Stimulated activated effector memory CD8-positive, alpha-beta T cell treated with anti-CD3 and anti-CD28 coated beads, Interleukin-12 subunit alpha, Interleukin-12 subunit beta, amount 100 ng/mL, for 72 hours (primary cell): ENCODE data around the gene TGFBR2.

Experiments used
- ATAC-seq: fragments of 150-1000 bp; cut with Tn5 transposase; 2 replicates; pipeline ENCODE4 v1.10.0; 2021
- DNase-seq, 2 donors: peaks; one replicate each; pipeline ENCODE4 v3.0.0; 2021 to 2022; ENCODE audit warnings: low spot score in 2 of 2
- H3K27ac Mint-ChIP-seq: one replicate; pipeline ENCODE4 v1.8.0; 2022; ENCODE audit warnings: mild to moderate bottlenecking, mixed read lengths
- H3K36me3 Mint-ChIP-seq: one replicate; pipeline ENCODE4 v1.8.0; 2022; ENCODE audit warnings: mild to moderate bottlenecking, mixed read lengths
- H3K4me1 Mint-ChIP-seq: one replicate; pipeline ENCODE4 v1.8.0; 2022; ENCODE audit warnings: mixed read lengths
- H3K4me3 Mint-ChIP-seq: one replicate; pipeline ENCODE4 v1.8.0; 2022; ENCODE audit warnings: mild to moderate bottlenecking, mixed read lengths
- H3K9me3 Mint-ChIP-seq: one replicate; pipeline ENCODE4 v1.8.0; 2022; ENCODE audit warnings: mixed read lengths

TGFBR2 gene

GRCh38 chr3:30700702-30701321 is 94.4 kb downstream of the TGFBR2 start:
- ATAC-seq, result no peak
- Mint-ChIP-seq H3K27ac (peak overlapping the region; percentile 3), H3K9me3 (no peaks in the 10 kb centered on the region), H3K4me1 (peaks cover 7% of the 10 kb centered on the region), H3K36me3 (peaks cover 50% of the 10 kb centered on the region), H3K4me3 (no peak overlapping the region)
- DNase-seq, result no peak

DNA sequence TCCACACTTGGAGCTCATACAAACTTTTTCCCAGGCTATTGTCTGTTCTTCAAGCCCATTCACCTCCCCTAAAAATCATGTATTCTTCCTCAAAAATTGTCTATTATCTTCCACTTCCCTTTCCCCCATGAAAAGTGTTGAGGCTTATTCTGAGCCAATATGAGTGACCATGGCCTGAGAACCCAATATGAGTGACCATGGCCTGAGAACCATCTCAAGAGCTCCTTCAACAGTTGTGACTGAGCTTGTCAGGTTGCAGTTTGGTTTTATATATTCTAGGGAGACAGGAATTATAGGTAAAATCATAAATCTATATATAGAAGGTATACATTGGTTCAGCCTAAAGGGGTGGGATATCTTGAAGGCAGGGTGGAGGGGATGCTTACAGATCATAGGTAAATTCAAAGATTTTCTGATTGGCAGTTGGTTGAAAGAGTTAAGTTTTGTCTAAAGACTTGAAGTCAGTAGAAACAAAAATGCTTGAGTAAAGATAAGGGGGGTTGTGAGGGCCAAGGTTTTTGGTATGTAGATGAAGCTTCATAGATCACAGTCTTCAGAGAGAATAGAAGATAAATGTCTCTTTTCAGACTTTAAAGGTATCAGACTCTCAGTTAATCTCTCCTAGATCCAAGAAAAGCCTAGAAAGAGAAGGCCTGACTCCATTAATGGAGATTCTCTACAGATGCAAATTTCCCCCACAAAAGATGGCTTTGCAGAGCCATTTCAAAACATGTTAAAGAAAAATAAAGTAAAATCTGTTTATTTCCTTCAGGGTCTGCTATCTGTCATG is 95.8 kb downstream of the TGFBR2 start:
- no peak for DNase-seq
- Mint-ChIP-seq H3K4me3 (no peak overlapping the region), H3K27ac (peak overlapping the region; percentile 51), H3K4me1 (peaks cover 4% of the 10 kb centered on the region), H3K36me3 (peaks cover 35% of the 10 kb centered on the region), H3K9me3 (peaks cover 2% of the 10 kb centered on the region)
- ATAC-seq, result no peak

- ATAC-seq, result no peak
- Mint-ChIP-seq H3K36me3 (peaks cover 29% of the 10 kb centered on the region), H3K4me3 (no peak overlapping the region), H3K27ac (peak overlapping the region; percentile 51), H3K9me3 (peaks cover 3% of the 10 kb centered on the region), H3K4me1 (no peaks in the 10 kb centered on the region)
- DNase-seq, result no peak
These were observed 96.5 kb downstream of the TGFBR2 start for GRCh38 chr3:30702828-30703397.

- Mint-ChIP-seq H3K27ac (no peak overlapping the region), H3K9me3 (peaks cover 3% of the 10 kb centered on the region), H3K36me3 (peaks cover 15% of the 10 kb centered on the region), H3K4me3 (no peak overlapping the region), H3K4me1 (no peaks in the 10 kb centered on the region)
- DNase-seq (no peak), ATAC-seq (no peak)
These were observed 98.8 kb downstream of the TGFBR2 start for GRCh38 chr3:30704931-30705890.

DNA sequence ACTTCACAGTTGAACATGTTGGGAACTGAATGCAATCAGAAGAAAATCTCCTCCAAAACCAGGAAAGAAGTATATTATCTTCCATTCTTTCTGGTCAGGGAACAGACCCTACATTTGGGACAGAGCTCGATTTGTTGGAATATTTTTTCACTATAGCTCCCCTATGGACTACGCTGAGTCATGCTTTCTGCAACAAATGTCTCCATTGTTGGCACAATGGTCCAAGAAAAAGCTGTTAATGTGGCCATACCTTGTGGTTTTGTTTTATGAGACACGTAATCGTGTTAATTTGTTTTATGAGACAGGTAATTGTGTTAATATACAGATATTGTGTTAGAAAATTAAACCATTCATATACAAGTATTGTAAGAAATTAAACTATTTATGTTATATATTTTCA is 101.4 kb downstream of the TGFBR2 start:
- H3K36me3 Mint-ChIP-seq, result peaks cover 6% of the 10 kb centered on the region
- no peak for DNase-seq
- H3K4me3 Mint-ChIP-seq, result no peak overlapping the region
- ATAC-seq, result no peak
- no peaks in the 10 kb centered on the region for H3K4me1 Mint-ChIP-seq
- H3K9me3 Mint-ChIP-seq, result peaks cover 3% of the 10 kb centered on the region
- H3K27ac Mint-ChIP-seq, result no peak overlapping the region

DNA sequence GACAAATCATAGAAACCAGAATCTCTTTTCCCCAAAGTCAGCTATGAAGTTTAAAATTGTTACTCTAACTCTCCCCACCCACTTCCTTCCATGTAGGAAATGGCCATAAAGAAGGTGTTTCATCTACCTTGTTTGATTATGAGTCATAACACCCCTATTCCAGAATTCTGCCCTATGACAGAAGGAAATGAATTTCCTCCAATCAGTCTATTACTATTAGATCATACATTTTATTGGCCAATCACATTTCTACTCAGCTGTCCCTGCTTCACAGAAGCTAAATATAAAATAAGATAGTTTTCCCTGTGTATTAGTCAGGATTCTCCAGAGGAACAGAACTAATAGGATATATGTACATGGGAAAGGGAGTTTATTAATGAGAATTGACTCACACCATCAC is 102.1 kb downstream of the TGFBR2 start:
- Mint-ChIP-seq H3K4me1 (no peaks in the 10 kb centered on the region), H3K27ac (no peak overlapping the region), H3K9me3 (peaks cover 3% of the 10 kb centered on the region), H3K4me3 (no peak overlapping the region), H3K36me3 (peaks cover under 1% of the 10 kb centered on the region)
- ATAC-seq (no peak), DNase-seq (no peak)

- Mint-ChIP-seq H3K4me3 (no peak overlapping the region), H3K4me1 (no peaks in the 10 kb centered on the region), H3K9me3 (peaks cover 3% of the 10 kb centered on the region), H3K27ac (no peak overlapping the region), H3K36me3 (no peaks in the 10 kb centered on the region)
- ATAC-seq (no peak), DNase-seq (no peak)
These were observed 103.6 kb downstream of the TGFBR2 start for GRCh38 chr3:30710017-30710416.

GRCh38 chr3:30711151-30711550 is 104.8 kb downstream of the TGFBR2 start:
- Mint-ChIP-seq H3K27ac (no peak overlapping the region), H3K4me3 (no peak overlapping the region), H3K9me3 (peaks cover 3% of the 10 kb centered on the region), H3K4me1 (no peaks in the 10 kb centered on the region), H3K36me3 (no peaks in the 10 kb centered on the region)
- DNase-seq, result no peak
- no peak for ATAC-seq

GRCh38 chr3:30711867-30712266 is 105.5 kb downstream of the TGFBR2 start:
- no peak for DNase-seq
- Mint-ChIP-seq H3K9me3 (peaks cover 3% of the 10 kb centered on the region), H3K4me3 (no peak overlapping the region), H3K36me3 (no peaks in the 10 kb centered on the region), H3K27ac (no peak overlapping the region), H3K4me1 (no peaks in the 10 kb centered on the region)
- ATAC-seq, result no peak

- ATAC-seq, result no peak
- Mint-ChIP-seq H3K27ac (no peak overlapping the region), H3K9me3 (no peaks in the 10 kb centered on the region), H3K4me3 (no peak overlapping the region), H3K4me1 (no peaks in the 10 kb centered on the region), H3K36me3 (no peaks in the 10 kb centered on the region)
- no peak for DNase-seq
These were observed 106.6 kb downstream of the TGFBR2 start for GRCh38 chr3:30712991-30713390.

DNA sequence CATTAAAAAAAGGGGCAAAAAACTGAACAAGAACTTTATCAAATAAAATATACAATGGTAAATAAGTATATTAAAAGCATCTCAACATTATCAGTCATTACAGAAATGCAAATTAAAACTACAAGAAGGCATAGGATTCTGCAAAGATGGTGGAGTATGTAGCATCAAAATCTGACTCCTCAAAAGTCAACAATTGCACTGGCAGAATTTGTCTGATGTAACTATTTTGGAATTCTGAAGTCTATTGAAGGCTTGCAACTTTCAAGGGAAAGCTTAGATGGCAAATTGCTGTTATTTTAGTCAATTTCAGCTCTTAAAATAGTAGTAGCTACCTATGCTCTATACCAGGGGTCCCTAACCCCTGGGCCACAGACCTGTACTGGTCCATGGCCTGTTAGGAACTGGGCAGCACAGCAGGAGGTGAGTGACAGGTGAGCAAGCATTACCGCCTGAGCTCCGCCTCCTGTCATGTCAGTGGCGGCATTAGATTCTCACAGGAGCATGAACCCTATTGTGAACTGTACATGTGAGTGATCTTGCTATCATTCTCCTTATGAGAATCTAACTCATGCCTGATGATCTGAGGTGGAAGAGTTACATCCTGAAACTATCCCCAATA is 107.6 kb downstream of the TGFBR2 start:
- ATAC-seq (no peak), DNase-seq (no peak)
- Mint-ChIP-seq H3K4me3 (no peak overlapping the region), H3K4me1 (no peaks in the 10 kb centered on the region), H3K27ac (no peak overlapping the region), H3K36me3 (no peaks in the 10 kb centered on the region), H3K9me3 (no peaks in the 10 kb centered on the region)

GRCh38 chr3:30719536-30719935 is 113.1 kb downstream of the TGFBR2 start:
- DNase-seq, result no peak
- H3K27ac Mint-ChIP-seq, result no peak overlapping the region
- H3K36me3 Mint-ChIP-seq, result no peaks in the 10 kb centered on the region
- no peak for ATAC-seq
- H3K4me3 Mint-ChIP-seq, result no peak overlapping the region
- H3K4me1 Mint-ChIP-seq, result no peaks in the 10 kb centered on the region
- no peaks in the 10 kb centered on the region for H3K9me3 Mint-ChIP-seq

GRCh38 chr3:30720586-30721313 is 114.3 kb downstream of the TGFBR2 start:
- Mint-ChIP-seq H3K4me3 (no peak overlapping the region), H3K27ac (no peak overlapping the region), H3K36me3 (no peaks in the 10 kb centered on the region), H3K4me1 (no peaks in the 10 kb centered on the region), H3K9me3 (peaks cover 3% of the 10 kb centered on the region)
- DNase-seq, result no peak
- ATAC-seq, result no peak

GRCh38 chr3:30721314-30721634 is 114.9 kb downstream of the TGFBR2 start:
- H3K9me3 Mint-ChIP-seq, result peaks cover 3% of the 10 kb centered on the region
- no peak overlapping the region for H3K27ac Mint-ChIP-seq

More at GRCh38 chr3:30721314-30721634, 114.9 kb downstream of the TGFBR2 start:
- DNase-seq, result no peak
- ATAC-seq, result no peak
- Mint-ChIP-seq H3K36me3 (no peaks in the 10 kb centered on the region), H3K4me3 (no peak overlapping the region), H3K4me1 (no peaks in the 10 kb centered on the region)
